ENCODE data around the gene MUC6. TPM values are rescaled to one million over a fixed set of nuclear protein-coding genes. Genes with fewer than 3 reads are reported as not detected.

MUC6 gene
- total and polyA plus RNA-seq, 2 of the 8 experiments (the other 6 are each of a cell fraction or from before 2014, with no cell fraction given) = not detected

GRCh38 chr11:1076061-1076665 lies 39.6 kb upstream of the MUC6 start (continued):
- TF ChIP-seq GABPA (IDR thresholded peaks at IDR 0.05; ENCODE audit: borderline replicate concordance, insufficient read depth, low read length) (no peak), BACH1 (IDR thresholded peaks at IDR 0.05; ENCODE audit: low read length) (no peak), USF2 (IDR thresholded peaks at IDR 0.05; ENCODE audit: low read length) (no peak), RAD21 (IDR thresholded peaks at IDR 0.05 in 1 of 2, conservative IDR thresholded peaks at IDR 0.05 in 1 of 2; ENCODE audit: low read depth in 2 of 2, low read length in 2 of 2) (no peak), FOSL1 (IDR thresholded peaks at IDR 0.05; ENCODE audit: insufficient read depth, low read depth, low read length) (no peak), KDM4A (IDR thresholded peaks at IDR 0.05; ENCODE audit: low read depth, low read length, severe bottlenecking) (no peak), ASH2L (IDR thresholded peaks at IDR 0.05; ENCODE audit: low read length) (no peak), CBX5 (IDR thresholded peaks at IDR 0.05; ENCODE audit: low read depth, low read length) (no peak)

All from H1 (cell line).